HG03025 (cell line): ENCODE measurements around the gene CDH4.

Experiments
- ATAC-seq: cut with Tn5 transposase; IDR thresholded peaks from one replicate; pipeline ENCODE4 v1.9.1; 2021; ENCODE audit warnings: mild to moderate bottlenecking, moderate library complexity; ENCODE audit not compliant: unreplicated experiment, low FRiP score

Gene CDH4

DNA sequence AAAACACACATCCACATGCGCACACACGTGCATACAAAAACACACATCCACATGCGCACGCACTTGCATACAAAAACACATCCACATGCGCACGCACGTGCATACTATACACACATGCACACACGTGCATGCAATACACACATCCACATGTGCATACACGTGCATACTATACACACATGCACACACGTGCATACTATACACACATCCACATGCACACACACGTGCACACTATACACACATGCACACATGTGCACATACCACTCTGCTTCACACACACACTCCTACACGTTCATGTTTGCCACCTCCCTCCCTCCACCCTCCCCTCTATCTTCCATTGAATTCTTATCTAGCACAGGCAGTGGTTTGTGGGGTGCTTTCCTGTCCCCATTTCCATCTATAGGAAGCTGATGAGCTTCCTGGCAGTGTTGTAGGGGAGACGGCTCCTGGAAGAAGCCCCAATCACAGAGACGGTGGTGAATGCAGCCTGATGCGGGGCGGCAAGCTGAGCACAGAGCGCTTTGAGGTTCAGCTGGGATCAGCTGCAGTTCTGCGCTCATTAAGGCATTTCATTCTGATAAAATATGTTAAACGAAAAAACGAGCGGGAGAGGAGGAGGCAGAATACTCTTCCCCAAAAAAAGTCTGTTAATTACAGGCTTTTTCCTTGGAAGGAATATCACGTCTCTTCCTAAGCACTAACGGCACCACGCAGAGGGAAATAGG, 525.9 kb downstream of the CDH4 start:
- no peak for ATAC-seq

DNA sequence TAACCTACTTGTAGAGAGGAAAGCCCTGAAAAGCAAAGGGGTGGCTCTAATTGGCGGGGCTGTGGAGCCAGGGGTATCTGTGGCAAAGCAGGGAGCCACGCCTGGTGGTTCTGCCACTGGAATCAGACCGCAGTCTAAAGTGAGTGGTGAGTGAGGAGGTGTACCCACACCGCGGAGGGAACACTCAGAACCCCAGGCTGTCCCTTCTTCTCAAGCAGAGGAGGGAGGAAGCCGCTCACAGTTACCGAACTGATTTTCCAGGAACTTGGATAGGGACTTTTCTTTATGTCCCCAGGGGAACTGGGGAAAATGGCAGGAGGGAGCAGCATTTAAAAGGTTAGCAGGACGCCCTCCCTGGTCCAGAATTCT, 526.4 kb downstream of the CDH4 start:
- no peak for ATAC-seq

DNA sequence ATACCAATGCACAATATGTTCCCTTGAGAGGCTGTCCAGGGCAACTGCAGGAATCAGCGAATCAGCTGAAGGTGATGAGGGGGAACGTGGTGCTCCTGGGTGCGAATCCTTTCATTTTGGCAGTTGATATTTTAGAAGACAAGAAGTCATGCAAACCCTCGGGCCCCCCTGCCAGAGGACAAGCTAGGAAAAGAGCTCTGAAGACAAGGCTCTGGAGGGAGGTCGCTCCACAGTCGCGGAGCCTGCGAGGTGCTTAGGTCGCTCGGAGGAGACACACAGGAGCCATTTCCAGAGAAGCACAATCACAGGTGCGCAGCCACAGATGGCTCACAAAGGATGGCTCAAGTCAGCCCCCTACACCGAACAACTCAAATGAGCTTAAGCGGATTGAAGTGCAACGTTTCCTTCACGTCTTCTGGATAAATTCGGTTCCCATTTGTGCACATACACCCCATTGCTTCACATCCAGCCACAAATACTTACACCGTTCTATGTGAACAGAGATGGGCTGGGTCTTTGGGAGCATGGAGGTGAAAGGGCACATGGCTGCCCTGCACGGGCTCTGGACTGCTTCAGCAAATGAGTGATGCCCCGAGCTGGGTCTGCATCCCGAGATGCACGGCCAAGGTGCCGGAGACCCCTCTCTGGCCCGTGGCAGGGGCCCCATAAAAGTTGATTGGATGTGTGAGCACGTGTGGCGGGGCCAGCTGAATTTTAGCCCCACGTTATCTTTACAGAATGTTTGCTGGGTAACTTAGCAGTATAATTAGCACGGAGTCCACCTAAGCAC, 527.3 kb downstream of the CDH4 start:
- ATAC-seq: no peak

DNA sequence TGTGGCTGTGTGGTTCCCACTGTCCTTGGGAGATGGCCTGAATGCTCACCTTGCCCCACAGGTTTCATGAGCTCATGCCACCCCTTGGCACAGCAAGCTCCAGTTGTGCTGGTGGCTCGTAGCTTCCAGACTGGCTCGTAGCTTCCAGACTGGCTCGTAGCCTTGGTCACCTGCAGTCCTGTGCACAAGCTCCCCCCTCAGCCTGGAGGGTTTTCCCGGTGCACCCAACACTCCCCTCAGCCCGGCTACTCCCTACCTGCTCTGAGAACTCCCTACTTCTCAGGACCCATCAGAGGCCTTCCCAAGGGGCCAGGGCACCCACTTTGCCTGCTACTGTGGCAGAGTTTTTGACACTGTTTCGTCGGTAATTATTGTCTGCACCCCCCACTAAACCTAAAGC, 528.0 kb downstream of the CDH4 start:
- no peak for ATAC-seq

DNA sequence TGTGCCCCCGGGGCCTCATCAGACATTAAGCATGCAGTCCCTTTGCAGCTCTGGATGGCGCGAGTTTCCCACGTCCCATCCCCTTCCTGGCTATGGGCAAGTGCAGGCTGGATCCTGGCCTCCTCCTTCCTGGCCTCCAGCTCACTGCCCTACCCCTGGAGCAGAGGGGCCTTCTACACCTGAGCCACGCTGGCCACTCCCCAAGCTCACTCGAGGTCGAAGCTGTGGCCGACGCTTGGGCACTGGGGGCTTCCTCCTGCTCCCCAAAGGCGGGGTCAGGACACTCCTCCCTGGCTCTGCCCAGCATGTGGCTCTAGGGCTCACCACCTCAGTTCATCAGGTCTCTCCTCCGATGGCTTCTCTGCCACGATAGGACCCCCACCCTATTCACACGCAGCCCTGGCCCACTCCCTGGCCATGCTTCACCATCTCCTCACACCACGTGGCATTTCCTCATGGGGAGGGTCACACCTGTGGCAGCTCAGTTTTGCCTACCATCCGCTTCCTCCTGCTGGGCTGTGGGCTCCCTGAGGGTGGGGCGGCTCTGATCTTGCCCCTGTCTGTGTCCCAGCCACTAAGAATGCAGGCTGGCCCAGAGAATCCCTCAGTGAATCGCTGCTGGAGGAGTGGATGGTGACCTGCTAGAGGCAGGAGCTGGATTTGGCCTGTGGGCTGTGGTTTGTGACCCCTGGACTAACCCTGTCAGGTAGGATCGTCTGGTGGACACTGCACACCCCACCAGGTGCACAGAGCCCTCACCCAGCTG, 532.9 kb downstream of the CDH4 start:
- ATAC-seq: no peak

DNA sequence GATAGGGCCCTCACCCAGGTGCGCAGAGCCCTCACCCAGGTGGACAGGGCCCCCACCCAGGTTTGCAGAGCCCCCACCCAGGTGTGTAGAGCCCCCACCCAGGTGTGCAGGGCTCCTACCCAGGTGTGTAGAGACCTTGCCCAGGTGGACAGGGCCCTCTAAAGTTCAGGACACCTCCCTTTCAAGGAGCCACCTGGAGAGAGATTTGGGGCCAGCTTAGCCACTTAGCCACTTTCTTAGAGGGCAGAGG, 533.4 kb downstream of the CDH4 start:
- ATAC-seq: no peak

DNA sequence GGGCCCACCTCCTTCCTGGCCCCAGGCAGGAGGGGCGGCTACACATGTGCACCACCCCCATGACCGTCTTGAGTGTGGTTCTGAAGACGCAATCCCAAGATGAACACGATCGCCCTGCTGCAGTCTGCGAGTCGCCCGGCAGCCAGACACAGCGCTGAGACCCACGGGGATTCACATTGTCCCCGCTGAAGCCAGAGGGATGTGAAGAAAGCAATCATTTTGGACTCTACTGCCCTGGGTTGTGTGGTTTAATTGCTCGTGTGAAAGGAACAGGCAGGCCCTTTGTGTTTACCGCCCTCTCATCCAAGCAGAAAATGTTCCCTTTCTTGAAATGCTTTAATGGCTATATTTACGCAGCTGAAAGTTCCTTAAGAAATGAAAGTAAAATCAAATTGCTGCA, 534.2 kb downstream of the CDH4 start:
- ATAC-seq: no peak

DNA sequence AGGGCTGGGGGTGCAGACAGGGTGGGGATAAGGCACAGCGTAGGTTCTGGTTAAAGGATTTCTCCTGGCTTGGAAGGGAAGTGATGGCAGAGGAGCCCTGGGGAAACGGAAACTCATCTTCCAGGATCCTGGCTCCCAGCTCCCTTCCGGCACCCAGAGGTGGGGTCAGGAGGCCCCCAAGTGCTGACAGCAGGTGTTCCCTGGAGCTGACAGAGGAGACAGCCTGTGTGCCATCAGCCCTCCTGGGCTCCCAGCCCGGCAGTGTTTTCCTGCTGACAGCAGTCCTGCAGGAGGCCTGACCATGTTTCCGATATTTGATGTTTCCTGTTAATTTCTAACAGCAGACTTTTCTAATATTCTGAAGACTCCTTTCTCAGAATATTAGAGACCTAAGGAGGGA, 536.3 kb downstream of the CDH4 start:
- no peak for ATAC-seq

DNA sequence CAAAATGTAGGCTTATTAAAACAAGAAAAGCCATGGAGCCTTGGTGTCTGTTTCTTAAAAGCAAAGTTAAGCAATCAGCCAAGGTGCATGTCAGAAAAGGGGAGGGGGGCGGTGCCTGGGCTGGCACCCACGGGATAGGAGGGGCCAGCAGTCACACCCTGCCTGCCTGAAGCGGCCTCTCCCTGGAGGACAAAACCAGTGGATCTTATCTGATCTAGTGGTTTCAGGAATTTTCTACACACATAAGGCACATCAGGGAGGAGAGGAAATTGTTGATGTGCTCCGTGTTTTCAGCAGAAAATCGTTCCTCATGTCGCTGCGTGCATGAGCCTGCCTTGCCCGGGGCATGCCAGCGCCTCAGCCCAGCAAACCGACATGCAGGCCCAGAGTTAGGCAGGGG, 537.3 kb downstream of the CDH4 start:
- no peak for ATAC-seq

DNA sequence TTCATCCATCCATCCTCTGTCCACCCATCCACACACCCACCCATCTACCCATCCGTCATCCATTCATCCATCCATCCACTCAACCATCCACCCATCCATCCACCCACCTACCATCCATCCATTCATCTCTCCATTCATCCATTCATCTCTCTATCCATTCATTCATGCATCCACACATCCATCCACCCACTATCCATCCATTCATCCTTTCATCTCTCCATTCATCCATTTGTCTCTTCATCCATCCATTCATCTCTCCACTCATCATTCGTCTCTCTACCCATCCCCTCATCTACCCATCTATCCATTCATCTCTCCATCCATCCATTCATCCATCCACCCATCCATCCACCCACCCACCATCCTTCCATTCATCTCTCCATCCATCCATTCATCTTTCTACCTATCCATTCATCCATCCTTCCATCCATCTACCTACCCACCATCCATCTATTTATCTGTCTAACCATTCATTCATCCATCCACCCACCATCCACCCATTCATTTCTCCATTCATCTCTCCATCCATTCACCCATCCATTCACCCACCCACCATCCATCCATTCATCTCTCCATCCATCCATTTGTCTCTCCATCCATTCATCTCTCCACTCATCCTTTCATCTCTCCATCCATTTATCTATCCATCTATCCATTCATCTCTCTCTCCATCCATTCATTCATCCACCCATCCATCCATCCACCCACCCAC, 538.2 kb downstream of the CDH4 start:
- no peak for ATAC-seq

DNA sequence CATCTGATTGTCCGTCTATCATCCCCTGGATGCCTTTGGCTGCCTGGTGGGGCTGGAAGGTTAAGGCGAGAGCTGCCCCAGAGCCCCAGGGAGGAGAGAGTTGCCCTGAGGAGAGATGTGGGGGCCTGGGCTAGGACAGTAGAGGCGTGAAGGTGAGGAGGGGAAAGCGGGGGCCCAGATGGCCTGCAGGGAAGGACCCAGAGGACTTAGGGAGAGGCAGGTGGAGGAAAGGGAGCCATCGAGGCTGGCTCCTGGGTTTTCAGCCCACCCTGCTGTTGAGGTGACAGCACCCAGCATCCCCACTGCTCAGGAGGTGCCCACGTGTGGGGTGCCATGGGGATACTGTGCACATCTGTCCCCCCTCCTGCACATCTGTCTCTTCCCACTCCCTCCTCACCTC, 539.9 kb downstream of the CDH4 start:
- no peak for ATAC-seq

DNA sequence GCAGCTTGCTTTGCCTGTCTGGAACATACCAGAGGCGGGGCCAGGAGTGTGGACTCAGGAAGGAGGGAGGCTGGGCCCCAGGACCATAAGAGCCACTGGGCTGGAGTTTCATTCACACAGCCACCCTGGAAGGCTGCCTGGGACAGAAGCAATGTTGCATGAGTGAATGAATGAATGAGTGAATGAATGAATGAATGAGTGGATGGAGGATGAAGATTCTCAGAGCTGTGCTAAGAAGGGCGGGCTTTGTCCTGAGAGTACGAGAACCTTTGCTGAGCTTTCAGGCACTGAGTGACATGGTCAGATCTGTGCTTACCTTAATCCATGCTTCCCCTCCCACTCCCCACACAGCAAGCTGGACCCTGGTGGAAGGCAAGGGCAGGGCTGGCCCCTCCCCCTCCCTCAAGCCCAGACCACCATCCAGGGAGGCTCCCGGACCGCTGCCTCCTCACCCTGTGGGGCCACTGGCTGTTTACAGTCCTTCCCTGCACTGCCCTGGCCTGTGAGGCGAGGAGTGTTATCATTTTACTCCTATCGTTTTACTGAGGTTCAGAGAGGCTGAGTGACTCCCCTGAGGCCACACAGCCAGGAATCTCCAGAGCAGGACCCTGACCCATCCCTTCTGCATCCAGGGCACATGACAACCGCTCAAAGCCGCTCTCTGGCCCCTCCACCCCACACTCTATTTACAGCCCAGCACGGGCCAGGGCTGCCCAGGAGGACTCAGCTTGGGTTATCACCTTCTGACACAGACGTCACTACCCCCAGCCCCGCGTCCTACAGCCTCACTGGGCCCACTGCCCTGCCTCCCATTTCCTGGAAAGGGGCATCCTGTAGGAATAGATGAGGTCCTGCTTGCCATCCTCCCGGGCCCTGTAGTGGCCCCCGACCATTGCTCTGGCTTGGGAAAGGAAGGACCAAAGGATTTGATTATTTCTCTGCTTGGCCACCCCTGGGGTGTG, 543.9 kb downstream of the CDH4 start:
- ATAC-seq: no peak

DNA sequence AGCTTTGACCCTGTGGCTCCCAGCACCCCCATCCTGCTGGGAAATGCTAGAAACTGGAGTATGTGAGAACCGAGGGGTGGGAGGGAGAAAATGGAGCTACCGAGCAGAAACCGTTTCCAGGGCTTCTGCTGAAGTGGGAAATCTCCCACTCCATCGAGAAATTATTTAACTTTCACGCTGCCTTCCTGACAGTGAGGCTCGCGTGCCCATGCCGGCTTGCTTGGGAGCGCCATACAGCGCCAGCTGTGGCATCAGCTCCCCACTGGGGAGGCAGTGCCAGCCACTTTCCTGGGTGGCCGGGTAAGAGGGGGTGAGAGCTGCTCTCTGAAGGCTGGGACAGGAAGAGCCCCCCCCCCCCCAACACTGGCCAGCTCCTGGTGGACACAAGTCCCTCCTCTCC, 544.7 kb downstream of the CDH4 start:
- no peak for ATAC-seq

DNA sequence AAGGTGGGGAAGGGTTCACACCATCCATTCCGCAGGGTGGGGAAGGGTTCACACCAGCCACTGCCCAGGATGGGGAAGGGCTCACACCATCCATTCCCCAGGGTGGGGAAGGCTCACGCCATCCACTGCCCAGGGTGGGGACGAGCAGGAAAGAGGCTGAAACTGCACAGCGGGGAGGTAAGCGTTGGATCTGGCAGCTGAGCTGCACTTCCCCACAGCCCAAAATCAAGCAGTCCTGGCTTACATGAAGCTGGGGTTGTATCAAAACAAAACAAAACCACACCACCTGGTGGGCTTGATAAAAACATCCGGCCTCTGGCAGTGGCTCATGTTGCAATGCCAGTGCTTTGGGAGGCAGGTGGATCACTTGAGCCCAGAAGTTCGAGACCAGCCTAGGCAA, 545.1 kb downstream of the CDH4 start:
- no peak for ATAC-seq

DNA sequence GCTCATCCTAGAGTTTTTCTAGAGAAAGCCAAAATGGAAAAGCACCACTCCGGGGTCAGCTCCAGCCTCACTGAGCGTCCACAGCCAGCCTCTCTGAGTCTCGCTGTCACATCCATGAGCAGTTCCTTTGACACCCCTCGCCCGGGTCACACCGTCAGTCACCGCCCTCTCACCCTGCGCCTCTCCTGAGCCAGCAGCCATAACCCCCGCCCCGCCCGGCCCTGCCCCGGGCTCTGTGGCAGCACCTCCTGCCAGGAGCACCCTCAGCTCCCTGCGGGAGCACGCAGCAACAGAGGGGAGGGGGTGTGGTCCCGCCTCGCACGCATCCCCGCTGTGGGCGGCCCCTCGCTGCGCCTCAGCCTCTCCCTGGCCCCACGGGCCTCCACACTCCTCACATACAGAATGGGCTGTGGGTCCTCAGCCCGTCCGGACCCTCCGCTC, 545.9 kb downstream of the CDH4 start:
- no peak for ATAC-seq

DNA sequence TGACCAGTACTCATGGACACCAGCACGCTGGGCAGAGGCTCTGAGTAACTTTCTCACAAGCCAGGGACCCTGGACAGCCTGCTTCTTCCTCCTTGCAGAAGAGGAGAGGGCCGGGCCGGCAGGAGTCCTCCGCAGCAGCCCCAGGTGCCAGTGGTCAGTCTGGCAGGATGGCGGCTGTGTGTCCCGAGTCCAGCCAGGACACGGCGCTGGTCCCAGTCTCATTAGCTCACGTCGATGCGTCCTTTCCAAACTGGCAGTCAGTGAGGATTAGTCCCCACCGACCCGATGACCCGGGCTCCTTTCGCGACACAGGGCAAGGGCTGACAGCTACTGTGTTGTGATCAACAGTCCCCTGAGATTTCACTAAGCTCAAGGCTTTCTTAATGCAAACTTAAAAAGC, 546.6 kb downstream of the CDH4 start:
- ATAC-seq: no peak

DNA sequence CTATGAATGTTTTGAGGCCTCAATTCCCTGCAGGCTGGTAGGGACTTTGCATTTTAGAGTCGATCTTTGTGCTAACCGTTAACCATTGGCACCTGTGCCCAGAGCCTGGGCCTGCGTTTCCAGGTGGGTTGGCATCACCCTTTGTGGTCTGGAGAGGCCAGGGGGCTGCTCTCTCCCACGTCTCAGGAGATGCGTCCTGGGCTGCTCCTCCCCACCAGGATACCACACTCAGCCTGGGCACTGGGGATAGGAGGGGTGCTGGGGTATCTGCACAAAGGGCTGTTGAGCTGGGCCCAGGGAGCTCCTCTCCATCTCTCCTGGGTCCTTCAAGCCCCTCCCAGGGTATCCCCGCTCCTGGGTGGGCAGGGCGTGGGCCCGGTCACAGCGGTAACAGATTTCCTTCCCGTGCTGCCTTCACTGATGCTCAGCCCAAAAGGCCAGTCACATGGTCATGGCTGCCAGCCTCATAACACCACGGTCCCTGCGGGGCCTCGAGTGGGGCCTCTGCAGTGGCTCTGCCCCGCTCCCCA, 547.4 kb downstream of the CDH4 start:
- ATAC-seq: no peak

DNA sequence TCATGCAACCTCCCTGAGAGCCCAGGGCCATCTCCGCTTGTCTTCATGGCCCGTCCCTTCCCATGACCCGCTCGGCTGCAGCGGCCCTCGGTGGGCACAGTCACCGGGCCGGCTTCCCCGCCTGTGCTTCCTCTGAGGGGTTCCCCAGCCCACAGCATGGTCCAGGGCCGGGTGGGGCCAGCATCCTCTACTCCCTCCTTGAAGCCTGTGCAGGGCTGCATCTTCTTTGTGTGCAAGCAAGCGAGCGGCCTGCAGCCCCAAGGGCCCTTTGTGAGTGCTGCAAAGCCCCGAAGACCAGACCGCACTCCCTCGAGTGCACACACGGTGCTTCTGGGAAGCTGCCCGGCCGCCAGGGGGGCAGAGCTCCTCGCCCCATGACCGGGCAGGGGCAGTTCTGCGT, 547.9 kb downstream of the CDH4 start:
- no peak for ATAC-seq

DNA sequence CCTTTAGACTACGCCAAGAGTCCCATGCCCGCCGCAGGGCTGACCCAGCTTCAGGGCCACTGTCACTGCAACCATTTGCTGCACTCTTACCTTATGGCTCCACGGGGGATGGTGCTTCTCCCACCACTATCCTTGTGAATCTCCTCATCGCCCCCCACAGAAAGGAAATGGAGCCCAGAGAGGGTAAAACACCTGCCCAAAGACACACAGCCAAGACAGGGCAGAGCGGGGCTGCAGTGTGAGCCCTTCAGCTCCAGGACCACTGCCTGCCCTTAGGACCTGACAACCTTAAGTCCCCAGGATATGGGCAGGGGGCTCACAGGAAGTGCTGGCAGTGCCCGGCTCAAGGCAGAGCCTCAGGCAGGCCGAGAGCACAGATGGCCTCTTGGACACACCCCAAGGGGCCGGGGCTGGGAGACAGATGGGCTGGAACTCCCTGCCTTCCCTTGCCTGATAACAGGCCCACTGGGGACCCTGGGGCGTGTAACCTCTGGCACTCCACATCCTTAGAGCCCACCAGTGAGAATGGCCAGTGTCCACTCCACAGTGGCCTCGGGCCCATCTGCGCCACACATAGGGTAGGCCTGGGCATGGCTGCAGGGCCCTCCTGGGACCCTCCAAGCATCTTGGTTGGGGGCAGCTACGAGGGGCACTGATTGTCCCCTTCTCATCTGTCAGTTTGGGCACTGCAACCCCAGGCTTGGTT, 548.5 kb downstream of the CDH4 start:
- ATAC-seq: no peak
